Panc1 (cell line): Measurements from ENCODE around the gene PPP4R2. TPM values are rescaled to one million over a fixed set of nuclear protein-coding genes. Genes with fewer than 3 reads are reported as not detected.
"Not testable (repeated sequence)": the region's sequence is repeated elsewhere in the genome, so short reads cannot be mapped to it uniquely, and the experiment has no call there.

ENCODE experiments used
- ATAC-seq: fragments of 200-7000 bp; cut with Tn5 transposase; 2 replicates; pipeline ENCODE4 v1.9.1; 2020; ENCODE audit warnings: mild to moderate bottlenecking, moderate library complexity
- BruUV-seq: library from RNA; stranded (reverse); fragments of 400-500 nt; replicated peaks from 2 replicates; lab custom pipeline; 2021; lab: Mats Ljungman, UMichigan
- CTCF ChIA-PET: fragments of 300-600 bp; sonication (Branson Sonifier 250); formaldehyde crosslinking; loops from one replicate; lab custom pipeline; 2022; ENCODE audit warnings: antibody characterized with exemption; lab: Charles Lee
- POLR2A ChIA-PET: fragments of 300-600 bp; sonication (Branson Sonifier 250); formaldehyde crosslinking; loops from one replicate; lab custom pipeline; 2022; ENCODE audit warnings: antibody characterized with exemption; lab: Charles Lee
- DNase-seq: peaks from one replicate; pipeline ENCODE4 v3.0.0-alpha.2; 2010; ENCODE audit warnings: low read depth, low spot score
- H3K27ac ChIP-seq: 2 replicates; pipeline ENCODE4 v1.5.1; 2011; ENCODE audit warnings: mild to moderate bottlenecking, low read length, inconsistent platforms
- H3K27me3 ChIP-seq: fragments of 200-500 bp; sonication (Bioruptor generic); 2 replicates; pipeline ENCODE4 v1.6.0; 2014; ENCODE audit warnings: low read length, inconsistent platforms; ENCODE audit not compliant: control insufficient read depth, insufficient read depth
- H3K36me3 ChIP-seq: fragments of 200-500 bp; sonication (Bioruptor generic); 2 replicates; pipeline ENCODE4 v1.5.1; 2014; ENCODE audit warnings: inconsistent platforms, mild to moderate bottlenecking, low read length, moderate library complexity; ENCODE audit not compliant: control insufficient read depth, insufficient read depth
- H3K4me1 ChIP-seq: 2 replicates; pipeline ENCODE4 v1.5.1; 2011; ENCODE audit warnings: inconsistent platforms, mild to moderate bottlenecking, low read length, moderate library complexity; ENCODE audit not compliant: control insufficient read depth, insufficient read depth
- H3K4me3 ChIP-seq, 2 experiments: 2 replicates each; pipeline ENCODE4 v1.5.1; 2011 to 2012; ENCODE audit warnings: low read depth in 2 of 2, low read length in 2 of 2, mild to moderate bottlenecking in 2 of 2, inconsistent platforms in 1 of 2, moderate library complexity in 1 of 2
- H3K9me3 ChIP-seq: fragments of 200-500 bp; sonication (Bioruptor generic); 2 replicates; pipeline ENCODE4 v1.5.1; 2014; ENCODE audit warnings: low read depth, mild to moderate bottlenecking, inconsistent platforms, low read length, moderate library complexity; ENCODE audit not compliant: control insufficient read depth, insufficient read depth
- CTCF ChIP-seq: fragments of 450-650 bp; IDR thresholded peaks from 2 replicates; pipeline ENCODE4 v1.5.1; 2017; ENCODE audit warnings: mild to moderate bottlenecking
- POLR2AphosphoS5 ChIP-seq: IDR thresholded peaks from 2 replicates; pipeline ENCODE4 v1.6.1; 2012; ENCODE audit warnings: mild to moderate bottlenecking, low read depth, low read length, moderate library complexity
- REST ChIP-seq, 2 experiments: IDR thresholded peaks; 2 replicates each; pipeline ENCODE4 v1.6.1; 2011 to 2012; ENCODE audit warnings: low read depth in 2 of 2, control low read depth in 1 of 2, low read length in 1 of 2, mild to moderate bottlenecking in 1 of 2, moderate library complexity in 1 of 2; ENCODE audit not compliant: insufficient read depth in 1 of 2
- SIN3A ChIP-seq: IDR thresholded peaks from 2 replicates; pipeline ENCODE4 v1.6.1; 2012; ENCODE audit warnings: low read depth, mild to moderate bottlenecking, low read length, moderate library complexity, borderline replicate concordance; ENCODE audit not compliant: insufficient read depth
- TCF7L2 ChIP-seq: IDR thresholded peaks from 2 replicates; pipeline ENCODE4 v1.6.1; 2011; ENCODE audit warnings: mild to moderate bottlenecking, low read depth, low read length, inconsistent platforms
- in situ Hi-C: cut with HindIII; loops from 2 replicates; pipeline ENCODE4 v1.10.0; 2016; ENCODE audit warnings: low sequenced_read_pairs, low pct_unique_long_range_greater_than_20kb
- intact Hi-C: fragments of 100-400 bp; cut with micrococcal nuclease; formaldehyde crosslinking; loops from one replicate; pipeline ENCODE4 v1.10.0; 2022; ENCODE audit not compliant: unreplicated experiment
- total RNA-seq: library from RNA; stranded (reverse); gene quantifications from one replicate; pipeline ENCODE4 v1.2.1, GENCODE V29; 2021; ENCODE audit not compliant: unreplicated experiment

The PPP4R2 gene
- total RNA-seq, 1 experiment from 2014 or later: 59.8 TPM

GRCh38 chr3:72998466-72998865, 1.9 kb downstream of the PPP4R2 start:
- Histone ChIP-seq H3K36me3 (peaks cover 26% of the 10 kb centered on the region), H3K4me3 (peak overlapping the region; percentile 84 to 90), H3K9me3 (no peaks in the 10 kb centered on the region), H3K27ac (peak overlapping the region; percentile 93), H3K4me1 (peaks cover 16% of the 10 kb centered on the region; the same call in 1 of the 2 replicates), H3K27me3 (no peaks in the 10 kb centered on the region)
- in situ Hi-C loops (no loop called here), intact Hi-C loops (no loop called here)
- ATAC-seq: no peak
- no peak for DNase-seq
- POLR2A ChIA-PET: no interaction called here
- TF ChIP-seq REST (IDR thresholded peaks at IDR 0.05; ENCODE audit: insufficient read depth in 1 of 2, low read depth in 2 of 2, low read length in 1 of 2): no peak
- TF ChIP-seq CTCF: no peak
- BruUV-seq: no TSS peak
- CTCF ChIA-PET: no interaction called here

- no TSS peak for BruUV-seq
- Histone ChIP-seq H3K4me3 (peak overlapping the region; percentile 18 to 84; a peak in 2 of 4 replicates), H3K9me3 (no peaks in the 10 kb centered on the region), H3K4me1 (peaks cover 16% of the 10 kb centered on the region; the same call in 1 of the 2 replicates), H3K36me3 (peaks cover 26% of the 10 kb centered on the region), H3K27ac (no peak overlapping the region), H3K27me3 (no peaks in the 10 kb centered on the region)
- intact Hi-C loops: no loop called here
- ATAC-seq (no peak), DNase-seq (no peak)
- in situ Hi-C loops: no loop called here
- CTCF ChIA-PET: no interaction called here
- TF ChIP-seq REST (IDR thresholded peaks at IDR 0.05; ENCODE audit: insufficient read depth in 1 of 2, low read depth in 2 of 2, low read length in 1 of 2) (no peak), SIN3A (no peak), TCF7L2 (no peak), POLR2AphosphoS5 (no peak), CTCF (no peak)
- POLR2A ChIA-PET: no interaction called here
Observed at GRCh38 chr3:72999951-73000350, 3.3 kb downstream of the PPP4R2 start.

GRCh38 chr3:73003050-73003449, 6.4 kb downstream of the PPP4R2 start:
- CTCF ChIA-PET: interaction anchor here (0.7 kb wide), 1 partner anchor 153 kb away, joined by 3 read pairs; no protein-coding TSS in a partner anchor
- Histone ChIP-seq H3K4me1 (peaks cover 16% of the 10 kb centered on the region; the same call in 1 of the 2 replicates), H3K36me3 (peaks cover 21% of the 10 kb centered on the region)
- H3K27ac ChIP-seq, POLR2A ChIA-PET, H3K9me3 ChIP-seq, intact Hi-C loops, H3K4me3 ChIP-seq, H3K27me3 ChIP-seq, BruUV-seq, DNase-seq, ATAC-seq, in situ Hi-C loops: not testable (repeated sequence)
